Nephron progenitor cell (in vitro differentiated cells): ENCODE data around the gene B3GLCT.
A peak's percentile ranks its signal among the peaks of the same experiment; 100 is the strongest.

ENCODE experiments used
- DNase-seq: peaks from one replicate; pipeline ENCODE4 v3.0.0; 2021
- H3K27ac Mint-ChIP-seq: 2 replicates; pipeline ENCODE4 v1.8.0; 2021; ENCODE audit warnings: mild to moderate bottlenecking, moderate library complexity, mixed read lengths
- H3K27me3 Mint-ChIP-seq: 2 replicates; pipeline ENCODE4 v1.8.0; 2021; ENCODE audit warnings: mild to moderate bottlenecking, low read depth, mixed read lengths; ENCODE audit not compliant: poor library complexity
- H3K36me3 Mint-ChIP-seq: 2 replicates; pipeline ENCODE4 v1.8.0; 2021; ENCODE audit warnings: low read depth, mixed read lengths
- H3K4me1 Mint-ChIP-seq: 2 replicates; pipeline ENCODE4 v1.8.0; 2021; ENCODE audit warnings: mixed read lengths
- H3K4me3 Mint-ChIP-seq: 2 replicates; pipeline ENCODE4 v1.8.0; 2021; ENCODE audit warnings: mild to moderate bottlenecking, moderate library complexity, mixed read lengths
- H3K9me3 Mint-ChIP-seq: 2 replicates; pipeline ENCODE4 v1.8.0; 2021; ENCODE audit warnings: mild to moderate bottlenecking, moderate library complexity, mixed read lengths
- CTCF ChIP-seq: fragments of 200-600 bp; sonication (generic); IDR thresholded peaks from 2 replicates; pipeline ENCODE4 v1.5.0; 2021; ENCODE audit warnings: antibody characterized with exemption

The B3GLCT gene

DNA sequence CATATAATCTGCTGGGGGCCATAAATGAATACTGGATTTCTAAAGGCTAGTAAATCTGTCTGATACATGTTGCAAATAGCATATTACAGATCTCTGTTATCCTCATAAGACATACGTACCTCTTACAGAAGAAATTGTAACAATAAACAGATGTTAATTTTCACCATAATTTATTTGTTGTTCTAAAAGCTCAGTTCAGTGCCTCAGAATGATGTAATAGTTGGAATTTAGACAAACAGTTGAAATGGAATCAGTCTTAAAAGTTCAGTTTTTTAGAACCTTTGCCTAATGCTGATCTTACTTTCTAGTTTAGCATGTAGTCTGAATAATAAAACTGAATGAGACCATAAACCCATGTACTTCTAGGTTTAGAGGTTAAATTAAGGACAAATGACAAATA is 43.1 kb downstream of the B3GLCT start:
- H3K4me3 Mint-ChIP-seq, result no peak overlapping the region
- no peak for TF ChIP-seq CTCF
- no peak overlapping the region for H3K27ac Mint-ChIP-seq
- H3K4me1 Mint-ChIP-seq, result peaks cover 17% of the 10 kb centered on the region
- peaks cover 13% of the 10 kb centered on the region for H3K36me3 Mint-ChIP-seq
- no peak for DNase-seq
- no peaks in the 10 kb centered on the region for H3K9me3 Mint-ChIP-seq
- H3K27me3 Mint-ChIP-seq, result no peaks in the 10 kb centered on the region

- Mint-ChIP-seq H3K36me3 (peaks cover 23% of the 10 kb centered on the region), H3K4me1 (peaks cover 15% of the 10 kb centered on the region), H3K4me3 (no peak overlapping the region), H3K27ac (no peak overlapping the region), H3K9me3 (peaks cover 2% of the 10 kb centered on the region), H3K27me3 (no peaks in the 10 kb centered on the region)
- TF ChIP-seq CTCF, result no peak
- no peak for DNase-seq
Observed at GRCh38 chr13:31245598-31246373, 46.0 kb downstream of the B3GLCT start.

DNA sequence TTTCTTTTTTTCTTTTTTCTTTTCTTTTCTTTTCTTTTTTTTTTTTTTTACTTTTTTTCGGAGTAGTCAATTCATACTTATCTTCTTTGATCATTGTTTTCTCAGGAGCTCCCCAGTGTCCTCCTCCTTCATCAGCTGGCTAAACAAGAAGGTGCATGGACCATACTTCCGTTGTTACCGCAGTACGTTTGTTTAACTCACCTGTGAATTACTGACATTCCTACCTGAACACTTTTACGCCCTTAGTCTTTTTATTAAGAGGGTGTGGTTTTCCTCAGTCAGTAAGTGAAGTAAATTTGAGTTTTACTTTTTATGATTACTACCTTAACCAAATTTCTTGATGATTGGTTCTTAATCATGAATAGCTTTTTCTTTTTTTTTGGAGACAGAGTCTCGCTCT is 47.1 kb downstream of the B3GLCT start:
- no peak overlapping the region for H3K4me3 Mint-ChIP-seq
- H3K9me3 Mint-ChIP-seq, result peaks cover 14% of the 10 kb centered on the region
- H3K36me3 Mint-ChIP-seq, result peaks cover 35% of the 10 kb centered on the region
- DNase-seq, result no peak
- no peak overlapping the region for H3K27ac Mint-ChIP-seq
- H3K27me3 Mint-ChIP-seq, result no peaks in the 10 kb centered on the region
- H3K4me1 Mint-ChIP-seq, result peaks cover 15% of the 10 kb centered on the region
- no peak for TF ChIP-seq CTCF

GRCh38 chr13:31248361-31248760 is 48.6 kb downstream of the B3GLCT start:
- H3K4me3 Mint-ChIP-seq, result peak overlapping the region; percentile 15

DNA sequence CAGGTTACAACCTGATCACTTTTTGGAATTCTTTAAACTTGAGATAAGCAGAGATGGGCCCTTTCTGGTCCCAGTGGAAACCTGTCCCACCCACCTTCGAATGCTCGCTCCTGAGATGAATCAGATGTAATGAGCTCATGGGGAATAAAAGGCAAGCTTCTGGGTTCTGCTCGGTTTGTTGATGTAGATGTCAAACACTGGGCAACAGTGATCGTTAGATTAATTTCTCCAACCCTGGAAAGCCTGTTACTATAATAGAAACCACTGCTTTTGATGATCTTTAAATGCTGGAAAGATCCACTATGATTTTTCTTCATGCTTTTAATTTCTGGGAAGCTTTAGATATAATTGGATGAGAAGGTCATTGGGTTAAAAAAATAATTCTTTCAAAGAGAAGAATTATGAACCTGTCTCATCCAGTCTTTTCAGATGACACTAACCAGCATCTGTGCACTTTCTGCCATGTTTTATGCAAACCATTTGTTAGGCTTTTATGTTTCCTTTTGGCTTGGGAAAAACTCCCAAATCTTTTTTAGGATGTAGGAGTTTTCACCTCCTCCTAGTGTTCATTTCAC is 49.3 kb downstream of the B3GLCT start:
- TF ChIP-seq CTCF, result no peak
- peaks cover 33% of the 10 kb centered on the region for H3K9me3 Mint-ChIP-seq
- DNase-seq, result no peak
- no peak overlapping the region for H3K27ac Mint-ChIP-seq
- H3K36me3 Mint-ChIP-seq, result peaks cover 54% of the 10 kb centered on the region
- no peak overlapping the region for H3K4me3 Mint-ChIP-seq
- H3K27me3 Mint-ChIP-seq, result no peaks in the 10 kb centered on the region
- H3K4me1 Mint-ChIP-seq, result peaks cover 15% of the 10 kb centered on the region

More at GRCh38 chr13:31248361-31248760, 48.6 kb downstream of the B3GLCT start:
- no peak for DNase-seq
- peaks cover 15% of the 10 kb centered on the region for H3K4me1 Mint-ChIP-seq
- peaks cover 48% of the 10 kb centered on the region for H3K36me3 Mint-ChIP-seq
- peaks cover 27% of the 10 kb centered on the region for H3K9me3 Mint-ChIP-seq
- no peak for TF ChIP-seq CTCF
- H3K27ac Mint-ChIP-seq, result peak overlapping the region; percentile 86
- no peaks in the 10 kb centered on the region for H3K27me3 Mint-ChIP-seq

DNA sequence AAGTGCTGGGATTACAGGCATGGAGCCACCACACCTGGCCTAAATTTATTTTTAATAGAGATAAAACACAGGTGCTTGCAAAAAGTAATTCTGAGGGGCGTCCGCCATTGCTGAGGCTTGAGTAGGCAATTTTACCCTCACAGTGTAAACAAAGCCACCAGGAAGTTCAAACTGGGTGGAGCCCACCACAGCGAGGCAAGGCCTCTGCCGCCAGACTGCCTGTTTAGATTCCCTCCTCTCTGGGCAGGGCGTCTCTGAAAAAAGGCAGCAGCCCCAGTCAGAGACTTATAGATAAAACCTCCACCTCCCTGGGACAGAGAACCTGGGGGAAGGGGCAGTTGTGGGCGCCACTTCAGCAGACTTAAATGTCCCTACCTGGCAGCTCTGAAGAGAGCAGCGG is 50.7 kb downstream of the B3GLCT start:
- no peak overlapping the region for H3K4me3 Mint-ChIP-seq
- H3K9me3 Mint-ChIP-seq, result peaks cover 47% of the 10 kb centered on the region
- no peaks in the 10 kb centered on the region for H3K27me3 Mint-ChIP-seq
- TF ChIP-seq CTCF, result no peak
- H3K4me1 Mint-ChIP-seq, result peaks cover 15% of the 10 kb centered on the region
- no peak for DNase-seq
- peaks cover 65% of the 10 kb centered on the region for H3K36me3 Mint-ChIP-seq
- no peak overlapping the region for H3K27ac Mint-ChIP-seq
